Heart right ventricle (tissue), 16 donors: Measurements from ENCODE around the gene GCSAM. TPM values are rescaled to one million over a fixed set of nuclear protein-coding genes. Genes with fewer than 3 reads are reported as not detected.
"Not testable (repeated sequence)": the region's sequence is repeated elsewhere in the genome, so short reads cannot be mapped to it uniquely, and the experiment has no call there.

Experiments used
- ATAC-seq, 8 donors: fragments of 200-7000 bp; cut with Tn5 transposase; one replicate each; pipeline ENCODE4 v1.9.1; 2020; ENCODE audit warnings: mild to moderate bottlenecking in 8 of 8, moderate library complexity in 8 of 8, moderate number of reproducible peaks in 1 of 8
- DNase-seq, 2 donors: peaks; one replicate each; pipeline ENCODE4 v3.0.0-alpha.2; 2020
- H3K27ac ChIP-seq, 10 donors: fragments of 200-600 bp; sonication (generic) in 2 of 10; one replicate each; pipeline versions ENCODE4 v1.5.0 to v1.8.0; 2020 to 2022; ENCODE audit warnings: mild to moderate bottlenecking in 3 of 10
- H3K27me3 ChIP-seq, 7 donors: fragments of 200-600 bp; one replicate each; pipeline ENCODE4 v1.8.0; 2021 to 2022; ENCODE audit warnings: mild to moderate bottlenecking in 2 of 7
- H3K36me3 ChIP-seq, 9 donors: fragments of 200-600 bp; sonication (generic) in 1 of 9; one replicate each; pipeline versions ENCODE4 v1.5.0 to v1.8.0; 2020 to 2022; ENCODE audit warnings: mild to moderate bottlenecking in 2 of 9
- H3K4me1 ChIP-seq, 9 donors: fragments of 200-600 bp; sonication (generic) in 1 of 9; one replicate each; pipeline versions ENCODE4 v1.5.0 to v1.8.0; 2020 to 2022; ENCODE audit warnings: mild to moderate bottlenecking in 4 of 9
- H3K4me3 ChIP-seq, 10 donors: fragments of 200-600 bp; sonication (generic) in 2 of 10; one replicate each; pipeline versions ENCODE4 v1.5.0 to v1.8.0; 2020 to 2022; ENCODE audit warnings: mild to moderate bottlenecking in 7 of 10, moderate library complexity in 2 of 10
- H3K9me3 ChIP-seq, 11 donors: fragments of 200-600 bp in 10 of 11; sonication (generic) in 2 of 11; one replicate each; pipeline versions ENCODE4 v1.5.0 to v1.8.0; 2013 to 2022; ENCODE audit warnings: mild to moderate bottlenecking in 2 of 11, control low read depth in 1 of 11, moderate library complexity in 1 of 11
- CTCF ChIP-seq, 9 donors: fragments of 200-600 bp; sonication (generic) in 2 of 9; IDR thresholded peaks; one replicate each; pipeline versions ENCODE4 v1.5.0 to v1.8.0; 2021 to 2022; ENCODE audit warnings: antibody characterized with exemption in 9 of 9, mild to moderate bottlenecking in 5 of 9, moderate library complexity in 1 of 9
- whole genome bisulfite sequencing, 2 donors: extraction: QIAGEN DNeasy Blood & Tissue Kit; methylation state at CpG; one replicate each; pipeline ENCODE4 v1.1.7; 2013; ENCODE audit warnings: inconsistent platforms in 1 of 2; 5-methylcytosine and 5-hydroxymethylcytosine counted together
- intact Hi-C, 10 donors: fragments of 100-400 bp; cut with DNase I; formaldehyde crosslinking; loops; one replicate each; pipeline versions ENCODE4 v1.11.1 to v1.14.2; 2022
- polyA plus RNA-seq, 2 donors: library from polyadenylated mRNA; stranded (reverse); fragments of 200-250 nt; gene quantifications; one replicate each; pipeline ENCODE4 v1.2.3, GENCODE V29; 2013
- total RNA-seq, 10 donors: library from RNA; stranded (reverse); fragmentation: NEBNext Ultra II Directional in 3 of 10; extraction: Animal tissue kit (Norgen Biotek cat#: 25700) in 3 of 10; gene quantifications; one replicate each; pipeline versions ENCODE4 v1.2.1 to v1.2.4, GENCODE V29; 2021 to 2023
- donor health status: Arrhythmogenic right ventricular cardiomyopathy.
- donor health status: ischemic (EF 13 %, LVEDD 7.1; RV severe dilation, severe dysfunction).
- donor health status: healthy with polysubstance abuse.
- donor health status: DM: no; HTN: yes; CAD: no.
- donor health status: DM: no; HTN: no; CAD: no.
- donor health status: ischemic (EF 25% LVEDD 6.9; RV normal size, moderate dysfunction).
- donor health status: ischemic (EF 25% LVEDD 5.7; RV mildly dilated, moderate dysfunction).
- donor health status: healthy.
- donor health status: DM: yes; HTN: yes; CAD: no.
- donor health status: Ischemic cardiomyopathy.
- donor health status: ischemic (EF 35%, LVEDD 5.7; RV mildly dilated, moderate dysfunction).
- donor health status: nonischemic (EF 11% LVEDD 7.7; RV severe dilation, severe dysfunction).
- donor health status: DM: yes; HTN: yes; CAD: no.
- donor health status: PGD.
- donor health status: ischemic (EF 29% LVEDD 5.4; RV normal size, mild dysfunction).
- donor health status: nonischemic (EF 23%, LVEDD 6.1; RV moderate dilation, normal function).

GCSAM gene
- total and polyA plus RNA-seq, 12 donors: 0.04 to 0.62 (median 0.28) TPM; not detected in 7

DNA sequence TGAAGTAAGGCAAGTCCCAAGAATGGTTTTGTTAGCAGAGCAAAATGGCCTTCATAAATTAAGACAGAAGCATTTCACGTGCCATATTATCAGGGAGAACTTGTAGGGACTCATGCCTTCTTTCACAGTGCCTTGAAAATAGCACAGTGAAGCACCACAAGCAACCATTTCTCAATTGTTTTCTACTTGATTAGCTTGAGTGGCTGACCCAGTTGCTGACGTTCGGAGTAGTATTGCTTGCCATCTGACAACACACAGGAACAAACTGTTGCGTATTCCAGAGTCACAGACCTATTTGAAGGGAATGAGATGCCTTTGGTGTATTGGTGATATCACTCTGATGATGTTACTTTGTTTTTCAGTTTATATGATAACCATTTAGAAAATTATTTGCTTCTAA lies 49.8 kb downstream of the GCSAM start:
- ATAC-seq: peak in 4 of 8 donors; percentile 17 to 55 (median 33)
- intact Hi-C loops: no loop called here
- WGBS, 2 donors: 55% methylated on average over 4 of the region's 4 CpGs

GRCh38 chr3:112078125-112079083 lies 54.6 kb downstream of the GCSAM start:
- H3K4me3 ChIP-seq: no peak overlapping the region
- 84% methylated on average over 10 of the region's 10 CpGs for WGBS, 2 donors
- peaks cover 0 to 7% (median 0%) of the 10 kb centered on the region in 7 donors for H3K27me3 ChIP-seq
- H3K27ac ChIP-seq: no peak overlapping the region
- TF ChIP-seq CTCF (IDR thresholded peaks at IDR 0.05): no peak
- ATAC-seq: no peak
- intact Hi-C loops: no loop called here
- peaks cover 0 to 10% (median 0%) of the 10 kb centered on the region in 9 donors for H3K4me1 ChIP-seq
- no peak for DNase-seq
- no peaks in the 10 kb centered on the region for H3K36me3 ChIP-seq
- no peaks in the 10 kb centered on the region for H3K9me3 ChIP-seq

More for the DNA sequence above, 49.8 kb downstream of the GCSAM start:
- peaks cover 0 to 46% (median 0%) of the 10 kb centered on the region in 7 donors for H3K27me3 ChIP-seq
- DNase-seq: no peak
- peak overlapping the region in 1 of 10 donors; percentile 19 for H3K27ac ChIP-seq
- H3K4me3 ChIP-seq: no peak overlapping the region
- TF ChIP-seq CTCF (IDR thresholded peaks at IDR 0.05): no peak
- H3K36me3 ChIP-seq: no peaks in the 10 kb centered on the region
- no peaks in the 10 kb centered on the region for H3K9me3 ChIP-seq
- H3K4me1 ChIP-seq: peaks cover 0 to 23% (median 12%) of the 10 kb centered on the region in 9 donors

GRCh38 chr3:112074616-112075497 lies 58.2 kb downstream of the GCSAM start:
- no peak for TF ChIP-seq CTCF (IDR thresholded peaks at IDR 0.05)
- peaks cover 0 to 7% (median 0%) of the 10 kb centered on the region in 7 donors for H3K27me3 ChIP-seq
- H3K27ac ChIP-seq: no peak overlapping the region
- WGBS, 2 donors: 42 to 60% methylated on average over 6 of the region's 6 CpGs
- peaks cover 0 to 10% (median 0%) of the 10 kb centered on the region in 9 donors for H3K4me1 ChIP-seq
- DNase-seq: no peak
- no peaks in the 10 kb centered on the region for H3K36me3 ChIP-seq
- H3K4me3 ChIP-seq: no peak overlapping the region
- no peaks in the 10 kb centered on the region for H3K9me3 ChIP-seq
- peak in 6 of 8 donors; percentile 50 to 75 (median 61) for ATAC-seq
- intact Hi-C loops: no loop called here

- 89 to 91% methylated on average over 2 of the region's 2 CpGs for WGBS, 2 donors
- H3K9me3 ChIP-seq: no peaks in the 10 kb centered on the region
- no peak overlapping the region for H3K27ac ChIP-seq
Measured at GRCh38 chr3:112074006-112074405, 59.0 kb downstream of the GCSAM start.

DNA sequence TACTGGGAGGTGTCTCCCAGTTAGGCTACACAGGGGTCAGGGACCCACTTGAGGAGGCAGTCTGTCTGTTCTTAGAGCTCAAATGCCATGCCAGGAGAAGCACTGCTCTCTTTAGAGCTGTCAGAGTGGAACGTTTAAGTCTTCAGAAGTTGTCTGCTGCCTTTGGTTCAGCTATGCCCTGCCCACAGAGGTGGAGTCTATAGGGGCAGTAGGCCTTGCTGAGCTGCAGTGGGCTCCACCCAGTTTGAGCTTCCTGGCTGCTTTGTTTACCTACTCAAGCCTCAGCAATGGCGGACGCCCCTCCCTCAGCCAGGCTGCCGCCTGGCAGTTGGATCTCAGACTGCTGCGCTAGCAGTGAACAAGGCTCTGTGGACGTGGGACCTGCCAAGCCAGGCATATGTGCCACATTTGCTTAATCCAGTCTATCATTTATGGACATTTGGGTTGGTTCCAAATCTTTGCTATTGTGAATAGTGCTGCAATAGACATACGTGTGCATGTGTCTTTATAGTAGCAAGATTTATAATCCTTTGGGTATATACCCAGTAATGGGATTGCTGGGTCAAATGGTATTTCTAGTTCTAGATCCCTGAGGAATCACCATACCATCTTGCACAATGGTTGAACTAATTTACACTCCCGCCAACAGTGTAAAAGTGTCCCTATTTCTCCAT lies 60.5 kb downstream of the GCSAM start:
- DNase-seq, H3K4me1 ChIP-seq, ATAC-seq, H3K27ac ChIP-seq, H3K9me3 ChIP-seq, H3K4me3 ChIP-seq, H3K36me3 ChIP-seq, intact Hi-C loops, H3K27me3 ChIP-seq: not testable (repeated sequence)
- 78 to 81% methylated on average over 8 of the region's 8 CpGs for WGBS, 2 donors

More at GRCh38 chr3:112074006-112074405, 59.0 kb downstream of the GCSAM start:
- no peak for TF ChIP-seq CTCF (IDR thresholded peaks at IDR 0.05)
- Histone ChIP-seq H3K4me1 (peaks cover 0 to 10% (median 0%) of the 10 kb centered on the region in 9 donors), H3K4me3 (no peak overlapping the region), H3K36me3 (no peaks in the 10 kb centered on the region), H3K27me3 (peaks cover 0 to 7% (median 0%) of the 10 kb centered on the region in 7 donors)
- DNase-seq: no peak
- no peak for ATAC-seq
- intact Hi-C loops: no loop called here
